ENCODE results near the gene PLK1. TPM values are rescaled to one million over a fixed set of nuclear protein-coding genes. Genes with fewer than 3 reads are reported as not detected.

The PLK1 gene
- polyA plus RNA-seq, 1 donor from 2014 or later = 0.21 TPM

GRCh38 chr16:23704772-23705516 is 26.3 kb downstream of the PLK1 start:
- H3K27me3 ChIP-seq (ENCODE audit: insufficient read depth, low read depth, low read length) = no peaks in the 10 kb centered on the region
- no peaks in the 10 kb centered on the region for H3K79me2 ChIP-seq (replicated peaks; ENCODE audit: insufficient read depth, low read length)
- H3F3A ChIP-seq (ENCODE audit: insufficient read depth, low read length, poor library complexity, severe bottlenecking) = no peaks in the 10 kb centered on the region
- no peak overlapping the region for H3K4me2 ChIP-seq (ENCODE audit: low read length)
- H3K4me3 ChIP-seq (ENCODE audit: low read length) = no peak overlapping the region
- no peaks in the 10 kb centered on the region for H3K36me3 ChIP-seq (ENCODE audit: insufficient read depth, low read length)
- no peaks in the 10 kb centered on the region for H4K20me1 ChIP-seq (ENCODE audit: insufficient read depth)
- H3K27ac ChIP-seq (ENCODE audit: low read length) = no peak overlapping the region
- H3K9ac ChIP-seq (ENCODE audit: low read length) = no peak overlapping the region
- H3K9me2 ChIP-seq (ENCODE audit: insufficient read depth, low read length) = no peaks in the 10 kb centered on the region
- no peak for TF ChIP-seq EZH2 (IDR thresholded peaks at IDR 0.05; ENCODE audit: borderline replicate concordance, insufficient read depth, low read length, poor library complexity, severe bottlenecking)
- no peak for TF ChIP-seq POLR2AphosphoS5 (IDR thresholded peaks at IDR 0.05)
- TF ChIP-seq SMC3 (conservative IDR thresholded peaks at IDR 0.05; ENCODE audit: poor library complexity) = no peak
- no peak for TF ChIP-seq REST (IDR thresholded peaks at IDR 0.05; ENCODE audit: borderline replicate concordance)
- TF ChIP-seq EP300 (conservative IDR thresholded peaks at IDR 0.05; ENCODE audit: poor library complexity, severe bottlenecking) = no peak
- TF ChIP-seq RAD21 (conservative IDR thresholded peaks at IDR 0.05) = no peak
- no peak for TF ChIP-seq CTCF (IDR thresholded peaks at IDR 0.05; ENCODE audit: poor library complexity, severe bottlenecking)
- no peak for TF ChIP-seq TAF1 (IDR thresholded peaks at IDR 0.05; ENCODE audit: low read depth)
- no peak for TF ChIP-seq MXI1 (conservative IDR thresholded peaks at IDR 0.05; ENCODE audit: poor library complexity, severe bottlenecking)
- no peak overlapping the region for H2AFZ ChIP-seq (ENCODE audit: low read depth, low read length)
- no peaks in the 10 kb centered on the region for H3K9me3 ChIP-seq (ENCODE audit: low read length)

- no peak overlapping the region for H3K27ac ChIP-seq (ENCODE audit: low read length)
- H3K9ac ChIP-seq (ENCODE audit: low read length) = no peak overlapping the region
- no peak overlapping the region for H3K4me2 ChIP-seq (ENCODE audit: low read length)
- H3K4me3 ChIP-seq (ENCODE audit: low read length) = no peak overlapping the region
- no peaks in the 10 kb centered on the region for H3F3A ChIP-seq (ENCODE audit: insufficient read depth, low read length, poor library complexity, severe bottlenecking)
- no peak overlapping the region for H2AFZ ChIP-seq (ENCODE audit: low read depth, low read length)
- no peaks in the 10 kb centered on the region for H3K79me2 ChIP-seq (replicated peaks; ENCODE audit: insufficient read depth, low read length)
- H3K27me3 ChIP-seq (ENCODE audit: insufficient read depth, low read depth, low read length) = no peaks in the 10 kb centered on the region
- TF ChIP-seq MXI1 (conservative IDR thresholded peaks at IDR 0.05; ENCODE audit: poor library complexity, severe bottlenecking) = no peak
- no peak for TF ChIP-seq REST (IDR thresholded peaks at IDR 0.05; ENCODE audit: borderline replicate concordance)
- TF ChIP-seq EZH2 (IDR thresholded peaks at IDR 0.05; ENCODE audit: borderline replicate concordance, insufficient read depth, low read length, poor library complexity, severe bottlenecking) = no peak
- TF ChIP-seq RAD21 (conservative IDR thresholded peaks at IDR 0.05) = no peak
- no peak for TF ChIP-seq TAF1 (IDR thresholded peaks at IDR 0.05; ENCODE audit: low read depth)
- TF ChIP-seq EP300 (conservative IDR thresholded peaks at IDR 0.05; ENCODE audit: poor library complexity, severe bottlenecking) = no peak
- no peak for TF ChIP-seq POLR2AphosphoS5 (IDR thresholded peaks at IDR 0.05)
- no peak for TF ChIP-seq SMC3 (conservative IDR thresholded peaks at IDR 0.05; ENCODE audit: poor library complexity)
- TF ChIP-seq CTCF (IDR thresholded peaks at IDR 0.05; ENCODE audit: poor library complexity, severe bottlenecking) = no peak
- no peaks in the 10 kb centered on the region for H4K20me1 ChIP-seq (ENCODE audit: insufficient read depth)
- H3K36me3 ChIP-seq (ENCODE audit: insufficient read depth, low read length) = no peaks in the 10 kb centered on the region
- H3K9me2 ChIP-seq (ENCODE audit: insufficient read depth, low read length) = no peaks in the 10 kb centered on the region
- H3K9me3 ChIP-seq (ENCODE audit: low read length) = no peaks in the 10 kb centered on the region
Observed at GRCh38 chr16:23705517-23705902, 26.8 kb downstream of the PLK1 start.

Measured in neural cell (in vitro differentiated cells).